H1 (cell line): Measurements from ENCODE around the gene EXD3.

Experiments
- EZH2 ChIP-seq: fragments of 200-600 bp; sonication (generic); IDR thresholded peaks from 2 replicates; pipeline ENCODE4 v1.7.1; 2012; ENCODE audit warnings: low read depth, mild to moderate bottlenecking, moderate library complexity, low read length, inconsistent platforms; ENCODE audit not compliant: severe bottlenecking
- GABPA ChIP-seq: IDR thresholded peaks from 2 replicates; pipeline ENCODE4 v1.6.1; 2011; ENCODE audit warnings: mild to moderate bottlenecking, low read length, moderate library complexity, borderline replicate concordance; ENCODE audit not compliant: insufficient read depth
- MAFK ChIP-seq: IDR thresholded peaks from 2 replicates; pipeline ENCODE4 v1.6.1; 2012; ENCODE audit warnings: low read depth, mild to moderate bottlenecking, improper control_type of control experiment, low read length
- POLR2A ChIP-seq, 2 experiments: IDR thresholded peaks; 1 replicate in 1 of 2; 2 replicates in 1 of 2; pipeline ENCODE4 v1.6.1; 2011; ENCODE audit warnings: low read depth in 2 of 2, low read length in 2 of 2, mild to moderate bottlenecking in 2 of 2; ENCODE audit errors: control extremely low read depth in 1 of 2
- RAD21 ChIP-seq, 2 experiments: IDR thresholded peaks in 1 of 2; conservative IDR thresholded peaks in 1 of 2; 2 replicates each; pipeline ENCODE4 v1.6.1; 2011; ENCODE audit warnings: low read depth in 2 of 2, low read length in 2 of 2, improper control_type of control experiment in 1 of 2, inconsistent platforms in 1 of 2, mild to moderate bottlenecking in 1 of 2, moderate library complexity in 1 of 2
- TAF1 ChIP-seq: IDR thresholded peaks from 2 replicates; pipeline ENCODE4 v1.6.1; 2011; ENCODE audit warnings: mild to moderate bottlenecking, low read depth, low read length
- TAF7 ChIP-seq: optimal IDR thresholded peaks from 2 replicates; pipeline ENCODE3; 2011; ENCODE audit warnings: low read depth, mild to moderate bottlenecking, inconsistent platforms, low read length, moderate library complexity, borderline replicate concordance
- TBP ChIP-seq: IDR thresholded peaks from 2 replicates; pipeline ENCODE4 v1.6.1; 2011; ENCODE audit warnings: low read depth, low read length, improper control_type of control experiment
- TF ChIP-seq, protein P1 (sequence below), 3 experiments: IDR thresholded peaks; 1 replicate in 2 of 3; 2 replicates in 1 of 3; pipeline versions ENCODE4 v1.5.1 to v1.6.1; 2011; ENCODE audit warnings: low read length in 3 of 3, mild to moderate bottlenecking in 3 of 3, inconsistent platforms in 2 of 3, low read depth in 1 of 3, moderate library complexity in 1 of 3; ENCODE audit not compliant: insufficient read depth in 1 of 3; ENCODE audit errors: control extremely low read depth in 1 of 3
- TF ChIP-seq, protein P2 (sequence below): IDR thresholded peaks from 2 replicates; pipeline ENCODE4 v1.6.1; 2012; ENCODE audit warnings: inconsistent platforms

DNA sequence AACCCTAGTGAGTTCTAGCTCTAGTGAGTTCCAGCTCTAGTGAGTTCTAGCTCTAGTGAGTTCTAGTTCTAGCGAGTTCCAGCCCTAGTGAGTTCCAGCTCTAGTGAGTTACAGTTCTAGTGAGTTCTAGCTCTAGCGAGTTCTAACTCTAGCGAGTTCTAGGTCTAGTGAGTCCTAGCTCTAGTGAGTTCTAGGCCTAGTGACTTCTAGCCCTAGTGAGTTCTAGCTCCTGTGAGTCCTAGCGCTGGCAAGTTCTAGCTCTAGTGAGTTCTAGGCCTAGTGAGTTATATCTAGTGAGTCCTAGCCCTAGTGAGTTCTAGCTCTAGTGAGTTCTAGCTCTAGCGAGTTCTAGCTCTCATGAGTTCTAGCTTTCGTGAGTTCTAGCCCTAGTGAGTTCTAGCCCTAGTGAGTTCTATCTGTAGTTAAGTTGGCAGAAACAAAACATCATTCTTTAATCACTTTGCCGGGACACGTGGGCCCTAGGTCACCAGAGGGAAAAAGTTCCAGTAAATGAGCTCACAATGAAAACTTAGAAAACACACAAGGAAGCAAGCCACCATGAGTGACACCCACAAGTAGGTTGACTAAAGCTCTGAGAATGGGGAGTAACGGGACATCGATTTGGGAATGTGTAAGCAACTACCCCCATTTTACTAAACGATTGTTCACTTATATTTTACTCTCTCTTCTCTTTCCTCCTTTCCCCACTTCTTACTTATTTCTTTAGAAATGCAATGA, 47.5 kb downstream of the EXD3 start:
- TF ChIP-seq TAF1: no peak
- TF ChIP-seq, protein P1, sequence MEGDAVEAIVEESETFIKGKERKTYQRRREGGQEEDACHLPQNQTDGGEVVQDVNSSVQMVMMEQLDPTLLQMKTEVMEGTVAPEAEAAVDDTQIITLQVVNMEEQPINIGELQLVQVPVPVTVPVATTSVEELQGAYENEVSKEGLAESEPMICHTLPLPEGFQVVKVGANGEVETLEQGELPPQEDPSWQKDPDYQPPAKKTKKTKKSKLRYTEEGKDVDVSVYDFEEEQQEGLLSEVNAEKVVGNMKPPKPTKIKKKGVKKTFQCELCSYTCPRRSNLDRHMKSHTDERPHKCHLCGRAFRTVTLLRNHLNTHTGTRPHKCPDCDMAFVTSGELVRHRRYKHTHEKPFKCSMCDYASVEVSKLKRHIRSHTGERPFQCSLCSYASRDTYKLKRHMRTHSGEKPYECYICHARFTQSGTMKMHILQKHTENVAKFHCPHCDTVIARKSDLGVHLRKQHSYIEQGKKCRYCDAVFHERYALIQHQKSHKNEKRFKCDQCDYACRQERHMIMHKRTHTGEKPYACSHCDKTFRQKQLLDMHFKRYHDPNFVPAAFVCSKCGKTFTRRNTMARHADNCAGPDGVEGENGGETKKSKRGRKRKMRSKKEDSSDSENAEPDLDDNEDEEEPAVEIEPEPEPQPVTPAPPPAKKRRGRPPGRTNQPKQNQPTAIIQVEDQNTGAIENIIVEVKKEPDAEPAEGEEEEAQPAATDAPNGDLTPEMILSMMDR (IDR thresholded peaks at IDR 0.05; ENCODE audit: control extremely low read depth in 1 of 3, insufficient read depth in 1 of 3, low read depth in 1 of 3, low read length in 3 of 3): no peak
- TF ChIP-seq RAD21 (IDR thresholded peaks at IDR 0.05 in 1 of 2, conservative IDR thresholded peaks at IDR 0.05 in 1 of 2; ENCODE audit: low read depth in 2 of 2, low read length in 2 of 2): no peak
- TF ChIP-seq MAFK: no peak
- no peak for TF ChIP-seq EZH2
- TF ChIP-seq TAF7: no peak
- no peak for TF ChIP-seq POLR2A (IDR thresholded peaks at IDR 0.05; ENCODE audit: control extremely low read depth in 1 of 2, low read depth in 2 of 2, low read length in 2 of 2)
- no peak for TF ChIP-seq TBP
- TF ChIP-seq, protein P2, sequence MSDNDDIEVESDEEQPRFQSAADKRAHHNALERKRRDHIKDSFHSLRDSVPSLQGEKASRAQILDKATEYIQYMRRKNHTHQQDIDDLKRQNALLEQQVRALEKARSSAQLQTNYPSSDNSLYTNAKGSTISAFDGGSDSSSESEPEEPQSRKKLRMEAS: no peak
- no peak for TF ChIP-seq GABPA
